Muscle layer of duodenum (tissue), 2 donors: ENCODE measurements around the gene PPFIA1.

Experiments
- H3K27ac ChIP-seq: one replicate; pipeline ENCODE4 v1.7.0; 2013; ENCODE audit warnings: mild to moderate bottlenecking, low read length
- H3K27me3 ChIP-seq: one replicate; pipeline ENCODE4 v1.7.0; 2013; ENCODE audit warnings: low read depth, mild to moderate bottlenecking, control low read depth, low read length
- H3K36me3 ChIP-seq, 2 donors: one replicate each; pipeline ENCODE4 v1.7.0; 2013; ENCODE audit warnings: low read length in 2 of 2, control low read depth in 1 of 2, mild to moderate bottlenecking in 1 of 2; ENCODE audit not compliant: insufficient read depth in 2 of 2, control insufficient read depth in 1 of 2
- H3K4me1 ChIP-seq, 2 donors: one replicate each; pipeline ENCODE4 v1.7.0; 2013; ENCODE audit warnings: low read length in 2 of 2, mild to moderate bottlenecking in 2 of 2, control low read depth in 1 of 2, moderate library complexity in 1 of 2; ENCODE audit not compliant: insufficient read depth in 2 of 2, control insufficient read depth in 1 of 2
- H3K4me3 ChIP-seq, 2 donors: one replicate each; pipeline ENCODE4 v1.7.0; 2013; ENCODE audit warnings: low read length in 2 of 2, low read depth in 1 of 2, mild to moderate bottlenecking in 1 of 2
- H3K9me3 ChIP-seq, 2 donors: one replicate each; pipeline ENCODE4 v1.7.0; 2013; ENCODE audit warnings: low read length in 2 of 2, control low read depth in 1 of 2, mild to moderate bottlenecking in 1 of 2; ENCODE audit not compliant: control insufficient read depth in 1 of 2
- donor health status: healthy.

Gene PPFIA1

GRCh38 chr11:70240337-70240736 lies 30.2 kb upstream of the PPFIA1 start:
- no peak overlapping the region for H3K27ac ChIP-seq
- H3K27me3 ChIP-seq, result no peaks in the 10 kb centered on the region
- H3K4me3 ChIP-seq, result no peak overlapping the region

GRCh38 chr11:70241709-70242108 lies 28.8 kb upstream of the PPFIA1 start:
- Histone ChIP-seq H3K4me3 (no peak overlapping the region), H3K36me3 (no peaks in the 10 kb centered on the region), H3K4me1 (no peaks in the 10 kb centered on the region), H3K27ac (no peak overlapping the region), H3K9me3 (no peaks in the 10 kb centered on the region), H3K27me3 (no peaks in the 10 kb centered on the region)

More at GRCh38 chr11:70240337-70240736, 30.2 kb upstream of the PPFIA1 start:
- H3K36me3 ChIP-seq, result no peaks in the 10 kb centered on the region
- H3K9me3 ChIP-seq, result no peaks in the 10 kb centered on the region
- H3K4me1 ChIP-seq, result no peaks in the 10 kb centered on the region

GRCh38 chr11:70242885-70243284 lies 27.6 kb upstream of the PPFIA1 start:
- Histone ChIP-seq H3K4me1 (no peaks in the 10 kb centered on the region), H3K27me3 (no peaks in the 10 kb centered on the region), H3K36me3 (no peaks in the 10 kb centered on the region), H3K4me3 (no peak overlapping the region), H3K9me3 (no peaks in the 10 kb centered on the region), H3K27ac (no peak overlapping the region)

- no peak overlapping the region for H3K4me3 ChIP-seq
- H3K4me1 ChIP-seq, result no peaks in the 10 kb centered on the region
- no peaks in the 10 kb centered on the region for H3K9me3 ChIP-seq
- no peak overlapping the region for H3K27ac ChIP-seq
- H3K36me3 ChIP-seq, result no peaks in the 10 kb centered on the region
- H3K27me3 ChIP-seq, result no peaks in the 10 kb centered on the region
These were observed 26.4 kb upstream of the PPFIA1 start for GRCh38 chr11:70243912-70244652.

- H3K4me3 ChIP-seq, result no peak overlapping the region
These were observed 25.8 kb upstream of the PPFIA1 start for GRCh38 chr11:70244698-70245097.

GRCh38 chr11:70246196-70246595 lies 24.3 kb upstream of the PPFIA1 start:
- Histone ChIP-seq H3K36me3 (no peaks in the 10 kb centered on the region), H3K27me3 (no peaks in the 10 kb centered on the region), H3K9me3 (no peaks in the 10 kb centered on the region), H3K4me3 (no peak overlapping the region), H3K4me1 (no peaks in the 10 kb centered on the region), H3K27ac (no peak overlapping the region)

More at GRCh38 chr11:70244698-70245097, 25.8 kb upstream of the PPFIA1 start:
- Histone ChIP-seq H3K27me3 (no peaks in the 10 kb centered on the region), H3K9me3 (no peaks in the 10 kb centered on the region), H3K27ac (no peak overlapping the region), H3K4me1 (no peaks in the 10 kb centered on the region), H3K36me3 (no peaks in the 10 kb centered on the region)

- Histone ChIP-seq H3K9me3 (no peaks in the 10 kb centered on the region), H3K4me3 (no peak overlapping the region), H3K27ac (no peak overlapping the region), H3K36me3 (no peaks in the 10 kb centered on the region), H3K27me3 (no peaks in the 10 kb centered on the region), H3K4me1 (no peaks in the 10 kb centered on the region)
These were observed 23.3 kb upstream of the PPFIA1 start for GRCh38 chr11:70247042-70247709.

- no peak overlapping the region for H3K27ac ChIP-seq
- H3K36me3 ChIP-seq, result no peaks in the 10 kb centered on the region
- no peaks in the 10 kb centered on the region for H3K27me3 ChIP-seq
- H3K4me3 ChIP-seq, result no peak overlapping the region
- no peaks in the 10 kb centered on the region for H3K9me3 ChIP-seq
- no peaks in the 10 kb centered on the region for H3K4me1 ChIP-seq
These were observed 22.8 kb upstream of the PPFIA1 start for GRCh38 chr11:70247710-70248072.

GRCh38 chr11:70250876-70251658 lies 19.4 kb upstream of the PPFIA1 start:
- no peaks in the 10 kb centered on the region for H3K27me3 ChIP-seq
- H3K27ac ChIP-seq, result no peak overlapping the region
- H3K4me1 ChIP-seq, result no peaks in the 10 kb centered on the region
- no peaks in the 10 kb centered on the region for H3K36me3 ChIP-seq
- H3K4me3 ChIP-seq, result no peak overlapping the region
- no peaks in the 10 kb centered on the region for H3K9me3 ChIP-seq

GRCh38 chr11:70251659-70252321 lies 18.7 kb upstream of the PPFIA1 start:
- H3K4me3 ChIP-seq, result no peak overlapping the region
- no peak overlapping the region for H3K27ac ChIP-seq
- no peaks in the 10 kb centered on the region for H3K36me3 ChIP-seq
- no peaks in the 10 kb centered on the region for H3K27me3 ChIP-seq
- H3K9me3 ChIP-seq, result no peaks in the 10 kb centered on the region
- no peaks in the 10 kb centered on the region for H3K4me1 ChIP-seq

- H3K27me3 ChIP-seq, result no peaks in the 10 kb centered on the region
- no peak overlapping the region for H3K27ac ChIP-seq
These were observed 17.6 kb upstream of the PPFIA1 start for GRCh38 chr11:70252844-70253243.

More at GRCh38 chr11:70252844-70253243, 17.6 kb upstream of the PPFIA1 start:
- H3K9me3 ChIP-seq, result no peaks in the 10 kb centered on the region
- H3K4me1 ChIP-seq, result no peaks in the 10 kb centered on the region
- H3K4me3 ChIP-seq, result no peak overlapping the region
- H3K36me3 ChIP-seq, result no peaks in the 10 kb centered on the region
